Measurements from ENCODE around the gene USH1G. TPM values are rescaled to one million over a fixed set of nuclear protein-coding genes. Genes with fewer than 3 reads are reported as not detected.
"Not testable (repeated sequence)": the region's sequence is repeated elsewhere in the genome, so short reads cannot be mapped to it uniquely, and the experiment has no call there.

Gene USH1G
- total RNA-seq, 1 donor from 2014 or later = not detected

GRCh38 chr17:74935585-74936469, 12.8 kb upstream of the USH1G start, which contains the start of gene OTOP3:
TSS of gene OTOP3 (plus strand) at chr17:74935898. CDS start at chr17:74935922, 24 bp downstream.
- intact Hi-C loops (cut with micrococcal nuclease) = no loop called here

- intact Hi-C loops (cut with micrococcal nuclease) = no loop called here
Observed at GRCh38 chr17:74935048-74935447, 12.0 kb upstream of the USH1G start.

GRCh38 chr17:74930535-74931036, 7.5 kb upstream of the USH1G start:
- intact Hi-C loops (cut with micrococcal nuclease) = no loop called here

GRCh38 chr17:74928786-74929185, 5.7 kb upstream of the USH1G start:
- intact Hi-C loops (cut with micrococcal nuclease) = no loop called here

- intact Hi-C loops (cut with micrococcal nuclease) = no loop called here
Observed at GRCh38 chr17:74925242-74925641, 2.2 kb upstream of the USH1G start.

GRCh38 chr17:74924250-74924948, 1.3 kb upstream of the USH1G start, which contains the start of gene OTOP2:
TSS of gene OTOP2 (plus strand) at chr17:74924273. CDS start at chr17:74924633, 360 bp downstream.
- intact Hi-C loops (cut with micrococcal nuclease) = no loop called here

GRCh38 chr17:74923538-74924249, 639 bp upstream of the USH1G start:
- intact Hi-C loops (cut with micrococcal nuclease) = loop anchor here (2.0 kb wide), 1 partner anchor 35 kb away; no protein-coding TSS in a partner anchor

GRCh38 chr17:74922172-74922571, 883 bp downstream of the USH1G start:
- intact Hi-C loops (cut with micrococcal nuclease) = loop anchor here (2.0 kb wide), 1 partner anchor 37 kb away; no protein-coding TSS in a partner anchor

GRCh38 chr17:74921769-74922168, 1.3 kb downstream of the USH1G start:
- intact Hi-C loops (cut with micrococcal nuclease) = loop anchor here (2.0 kb wide), 1 partner anchor 37 kb away; no protein-coding TSS in a partner anchor

- intact Hi-C loops (cut with micrococcal nuclease) = no loop called here
Observed at GRCh38 chr17:74921026-74921681, 1.9 kb downstream of the USH1G start.

- intact Hi-C loops (cut with micrococcal nuclease) = no loop called here
Observed at GRCh38 chr17:74920642-74921025, 2.4 kb downstream of the USH1G start.

GRCh38 chr17:74920306-74920620, 2.8 kb downstream of the USH1G start:
- intact Hi-C loops (cut with micrococcal nuclease) = no loop called here

- intact Hi-C loops (cut with micrococcal nuclease) = no loop called here
Observed at GRCh38 chr17:74919440-74920305, 3.4 kb downstream of the USH1G start.

GRCh38 chr17:74918906-74919305, 4.1 kb downstream of the USH1G start:
- intact Hi-C loops (cut with micrococcal nuclease) = no loop called here

- intact Hi-C loops (cut with micrococcal nuclease) = no loop called here
Observed at GRCh38 chr17:74917430-74917829, 5.6 kb downstream of the USH1G start.

- intact Hi-C loops (cut with micrococcal nuclease) = no loop called here
Observed at GRCh38 chr17:74916851-74917199, 6.2 kb downstream of the USH1G start.

GRCh38 chr17:74916136-74916850, 6.8 kb downstream of the USH1G start:
- intact Hi-C loops (cut with micrococcal nuclease) = no loop called here

GRCh38 chr17:74911423-74911822, 11.6 kb downstream of the USH1G start:
- intact Hi-C loops (cut with micrococcal nuclease) = not testable (repeated sequence)

GRCh38 chr17:74909097-74909496, 14.0 kb downstream of the USH1G start:
- intact Hi-C loops (cut with micrococcal nuclease) = not testable (repeated sequence)
